Small intestine (tissue), 7 donors: ENCODE results near the gene CDHR2. TPM values are rescaled to one million over a fixed set of nuclear protein-coding genes. Genes with fewer than 3 reads are reported as not detected.

ENCODE experiments used
- DNase-seq, 2 donors: peaks; one replicate each; pipeline versions ENCODE4 v3.0.0 to v3.0.0-alpha.2; 2013
- FAIRE-seq: peaks from 2 replicates; lab custom pipeline; 2012; peaks lifted over from hg19 to GRCh38; lab: Jason Lieb, UNC
- H3K27ac ChIP-seq, 3 donors: one replicate each; pipeline ENCODE4 v1.5.1; 2013; ENCODE audit warnings: low read length in 2 of 3, mild to moderate bottlenecking in 2 of 3, control low read depth in 1 of 3, inconsistent platforms in 1 of 3, low read depth in 1 of 3, moderate library complexity in 1 of 3
- H3K27me3 ChIP-seq, 3 donors: one replicate each; pipeline ENCODE4 v1.6.1; 2013; ENCODE audit warnings: low read length in 3 of 3, inconsistent platforms in 1 of 3; ENCODE audit not compliant: control insufficient read depth in 3 of 3, insufficient read depth in 3 of 3
- H3K36me3 ChIP-seq, 3 donors: one replicate each; pipeline ENCODE4 v1.6.1; 2013; ENCODE audit warnings: low read length in 3 of 3, inconsistent platforms in 1 of 3, low read depth in 1 of 3, mild to moderate bottlenecking in 1 of 3, moderate library complexity in 1 of 3; ENCODE audit not compliant: control insufficient read depth in 3 of 3, insufficient read depth in 2 of 3
- H3K4me1 ChIP-seq, 3 donors: one replicate each; pipeline ENCODE4 v1.6.1; 2013; ENCODE audit warnings: low read length in 2 of 3, inconsistent platforms in 1 of 3, low read depth in 1 of 3, mild to moderate bottlenecking in 1 of 3, moderate library complexity in 1 of 3; ENCODE audit not compliant: control insufficient read depth in 3 of 3, insufficient read depth in 2 of 3
- H3K4me3 ChIP-seq, 3 donors: one replicate each; pipeline ENCODE4 v1.5.1; 2013; ENCODE audit warnings: low read length in 3 of 3, control low read depth in 1 of 3, inconsistent platforms in 1 of 3, low read depth in 1 of 3, mild to moderate bottlenecking in 1 of 3, moderate library complexity in 1 of 3
- H3K9me3 ChIP-seq, 2 donors: one replicate each; pipeline ENCODE4 v1.6.1; 2013; ENCODE audit warnings: low read depth in 1 of 2, low read length in 1 of 2; ENCODE audit not compliant: control insufficient read depth in 2 of 2, insufficient read depth in 1 of 2
- WGBS, 3 donors: extraction: QIAGEN DNeasy Blood & Tissue Kit; methylation state at CpG; one replicate each; pipeline ENCODE4 v1.1.7; 2013; 5-methylcytosine and 5-hydroxymethylcytosine counted together
- polyA plus RNA-seq, 4 donors: library from polyadenylated mRNA; stranded (reverse) in 3 of 4; unstranded in 1 of 4; fragments of 200-250 nt in 3 of 4; fragments of 120-200 nt in 1 of 4; gene quantifications; one replicate each; pipeline versions ENCODE4 v1.2.1 to v1.2.3, GENCODE V29; 2013
- donor health status: healthy with polysubstance abuse.
- donor health status: control.
- donor health status: control.
- donor health status: Bipolar disorder and iron deficiency.
- donor health status: healthy.

Gene CDHR2
- polyA plus RNA-seq, 4 donors, result 50.1 to 545 (median 420) TPM

DNA sequence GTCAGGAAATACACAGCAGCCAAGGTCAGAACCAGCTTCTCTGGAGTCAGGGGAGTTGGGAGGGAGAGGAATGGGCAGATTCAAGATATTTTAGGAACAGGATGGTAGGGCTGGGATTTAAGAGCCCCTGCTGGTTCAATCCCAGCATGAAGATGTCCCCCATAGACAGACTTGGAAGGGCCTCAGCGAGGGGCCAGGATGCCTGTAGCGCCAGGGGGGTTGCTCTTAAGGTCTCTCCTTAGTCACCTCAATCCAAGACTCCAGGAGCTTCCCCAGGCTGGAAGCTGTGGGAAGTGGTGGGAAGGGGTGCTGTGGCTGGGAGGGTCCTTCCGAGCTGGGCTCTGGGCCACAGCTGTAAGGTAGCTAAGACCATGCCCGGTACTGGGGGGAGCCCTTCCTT, 90.1 kb downstream of the CDHR2 start:
- WGBS, 3 donors, result 48 to 80% (median 53%) methylated on average over 3 to 4 of the region's 4 CpGs
- FAIRE-seq (no peak), DNase-seq (no peak)
- Histone ChIP-seq H3K27me3 (peaks cover 0 to 29% (median 5%) of the 10 kb centered on the region in 3 donors), H3K9me3 (peaks cover 0 to 5% of the 10 kb centered on the region in 2 donors), H3K4me1 (no peaks in the 10 kb centered on the region), H3K27ac (no peak overlapping the region), H3K36me3 (no peaks in the 10 kb centered on the region), H3K4me3 (no peak overlapping the region)

DNA sequence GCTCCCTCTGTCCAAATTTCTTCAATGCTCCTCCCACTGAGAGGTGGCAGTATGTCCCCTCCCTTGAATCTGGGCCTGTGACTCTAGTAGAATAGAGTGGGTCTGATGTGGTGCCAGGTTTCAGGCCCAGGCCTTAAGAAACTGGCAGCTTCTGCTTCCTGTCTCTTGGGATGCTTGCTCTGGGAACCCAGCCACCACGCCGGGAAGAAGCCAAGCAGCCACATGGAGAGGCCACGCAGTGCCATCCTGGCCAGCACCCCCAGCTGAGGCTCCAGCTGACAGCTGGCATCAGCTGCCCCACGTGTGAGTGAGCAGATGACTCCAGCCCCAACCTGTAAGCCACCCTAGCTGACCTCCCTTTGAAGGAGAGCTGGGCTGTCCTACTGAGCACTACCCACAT, 90.8 kb downstream of the CDHR2 start:
- Histone ChIP-seq H3K4me1 (no peaks in the 10 kb centered on the region), H3K4me3 (no peak overlapping the region), H3K36me3 (no peaks in the 10 kb centered on the region), H3K27me3 (peaks cover 0 to 26% (median 5%) of the 10 kb centered on the region in 3 donors), H3K27ac (no peak overlapping the region), H3K9me3 (peaks cover 0 to 5% of the 10 kb centered on the region in 2 donors)
- 48 to 68% (median 60%) methylated on average over 4 of the region's 4 CpGs for WGBS, 3 donors
- DNase-seq, result no peak
- no peak for FAIRE-seq

DNA sequence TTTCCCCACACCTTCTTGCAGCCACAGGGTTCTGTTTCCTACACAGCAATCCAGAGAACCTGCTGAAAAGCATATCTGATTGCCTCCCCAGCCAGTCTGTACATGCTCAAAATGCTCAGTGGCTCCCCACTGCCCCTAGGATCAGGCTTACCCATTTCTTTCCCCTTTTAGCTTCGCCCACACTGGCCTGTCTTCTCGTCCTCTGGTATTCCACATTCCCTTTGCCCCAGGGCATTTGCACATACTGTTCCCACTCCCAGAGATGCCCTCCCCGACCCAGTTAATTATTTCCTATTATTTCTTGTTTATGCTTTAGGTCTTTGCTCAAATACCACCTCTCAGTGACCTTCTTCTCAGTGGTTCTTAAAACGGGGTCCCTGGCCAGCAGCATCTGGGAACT, 91.5 kb downstream of the CDHR2 start:
- 76 to 85% (median 80%) methylated on average over 4 of the region's 4 CpGs for WGBS, 3 donors
- Histone ChIP-seq H3K27me3 (peaks cover 0 to 22% (median 0%) of the 10 kb centered on the region in 3 donors), H3K4me3 (no peak overlapping the region), H3K36me3 (no peaks in the 10 kb centered on the region), H3K27ac (no peak overlapping the region), H3K9me3 (no peaks in the 10 kb centered on the region), H3K4me1 (no peaks in the 10 kb centered on the region)
- FAIRE-seq, result no peak
- DNase-seq, result no peak

DNA sequence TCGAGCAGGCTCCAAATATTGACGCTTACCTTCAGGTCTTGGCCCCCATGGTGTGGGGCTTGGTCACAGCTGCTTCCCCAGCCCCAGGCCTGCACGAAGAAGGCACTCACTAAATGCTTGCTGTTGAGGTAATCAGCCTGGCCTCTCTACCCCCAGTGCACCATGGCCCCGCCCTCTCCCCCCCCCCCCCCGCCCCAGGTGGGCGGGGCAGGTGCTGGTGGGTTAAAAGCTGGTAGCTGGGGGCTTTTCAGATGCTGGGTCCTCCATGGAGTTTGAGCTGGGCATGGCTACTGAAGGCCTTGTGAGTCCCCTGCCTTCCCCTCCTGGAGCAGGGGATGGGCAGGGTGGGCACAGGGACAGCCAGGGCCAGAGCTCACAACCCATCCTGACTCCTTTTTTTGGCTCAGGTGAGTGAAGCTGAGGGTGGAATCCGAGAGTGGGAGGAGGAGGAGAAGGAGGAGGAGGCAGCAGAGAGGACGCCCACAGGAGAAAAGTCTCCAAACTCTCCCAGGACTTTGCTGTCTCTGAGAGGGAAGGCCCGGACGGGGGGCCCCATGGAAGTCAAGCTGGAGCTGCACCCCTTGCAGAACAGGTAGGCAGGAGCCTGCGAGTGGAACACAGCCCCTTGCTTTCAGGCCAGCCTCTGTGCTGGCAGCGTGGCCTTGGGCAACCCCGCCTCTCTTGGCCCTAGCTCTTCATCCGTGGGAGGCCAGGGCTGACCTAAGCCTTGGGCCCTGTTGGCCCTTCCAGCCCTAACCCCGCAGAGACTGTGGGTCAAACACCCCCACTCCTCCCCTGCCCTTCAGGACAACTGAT, 93.7 kb downstream of the CDHR2 start:
- DNase-seq, result no peak
- WGBS, 3 donors, result 53 to 63% (median 62%) methylated on average over 12 to 15 of the region's 15 CpGs
- Histone ChIP-seq H3K4me1 (peaks cover 0 to 5% (median under 1%) of the 10 kb centered on the region in 3 donors), H3K27ac (no peak overlapping the region), H3K4me3 (no peak overlapping the region), H3K27me3 (peaks cover 0 to 6% (median 0%) of the 10 kb centered on the region in 3 donors), H3K36me3 (no peaks in the 10 kb centered on the region), H3K9me3 (no peaks in the 10 kb centered on the region)
- no peak for FAIRE-seq

DNA sequence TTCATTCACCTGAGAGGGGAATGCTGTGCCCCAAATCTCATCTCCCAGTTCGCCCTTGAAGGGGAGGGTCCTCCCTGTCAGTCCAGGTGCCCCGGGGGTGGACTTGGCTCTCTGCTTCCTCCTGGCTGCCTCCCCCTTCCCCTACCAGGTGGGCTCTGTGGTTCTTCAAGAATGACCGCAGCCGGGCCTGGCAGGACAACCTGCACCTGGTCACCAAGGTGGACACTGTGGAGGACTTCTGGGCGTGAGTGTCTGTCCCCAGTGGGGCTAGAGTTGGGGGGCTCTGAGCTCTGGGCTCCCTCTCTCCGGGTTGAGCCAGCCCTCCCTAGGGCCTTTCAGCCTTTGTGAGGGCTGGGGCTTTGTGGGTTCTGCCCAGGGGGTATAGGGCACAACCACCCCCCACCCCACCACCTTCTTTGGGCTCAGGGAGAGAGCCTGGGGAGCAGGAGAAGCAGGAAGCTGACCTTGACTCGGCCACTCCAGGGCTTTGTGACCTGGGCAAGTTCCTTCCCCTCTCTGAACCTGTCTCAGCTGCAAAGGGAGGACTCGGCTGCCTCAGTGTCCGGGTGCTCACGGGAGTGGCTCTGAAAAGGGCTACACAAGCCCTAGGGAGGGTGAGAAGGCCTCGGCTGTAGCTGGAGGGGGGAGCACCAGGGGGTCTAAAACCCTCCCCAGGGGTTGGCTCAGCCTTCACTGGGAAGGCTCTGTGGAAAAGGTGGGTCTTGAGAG, 94.5 kb downstream of the CDHR2 start:
- no peaks in the 10 kb centered on the region for H3K9me3 ChIP-seq

DNA sequence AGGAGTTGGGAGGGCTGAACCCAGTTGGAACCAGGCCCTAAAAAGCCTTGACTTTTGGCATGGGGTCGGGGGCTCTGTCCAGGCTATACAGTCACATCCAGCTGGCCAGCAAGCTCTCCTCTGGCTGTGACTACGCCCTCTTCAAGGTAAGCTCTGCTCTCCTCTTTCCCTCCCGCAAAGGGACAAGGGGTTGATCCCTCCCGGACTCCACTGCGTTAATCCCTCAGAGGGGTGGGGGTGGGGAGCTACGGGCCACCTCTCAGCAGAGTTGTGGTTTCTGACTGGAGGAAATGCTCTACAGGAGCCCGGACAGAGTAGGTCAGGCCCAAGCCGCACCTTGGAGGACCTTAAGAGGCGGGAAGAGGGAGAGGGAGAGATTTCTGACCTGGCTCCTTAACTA, 95.2 kb downstream of the CDHR2 start:
- Histone ChIP-seq H3K4me1 (peaks cover 0 to 9% (median 3%) of the 10 kb centered on the region in 3 donors), H3K4me3 (no peak overlapping the region), H3K27ac (no peak overlapping the region), H3K9me3 (no peaks in the 10 kb centered on the region), H3K36me3 (no peaks in the 10 kb centered on the region), H3K27me3 (peaks cover 0 to 3% (median 0%) of the 10 kb centered on the region in 3 donors)
- 71 to 89% (median 82%) methylated on average over 9 of the region's 9 CpGs for WGBS, 3 donors
- DNase-seq (no peak), FAIRE-seq (no peak)

More for the DNA sequence above, 94.5 kb downstream of the CDHR2 start:
- Histone ChIP-seq H3K4me3 (no peak overlapping the region), H3K36me3 (no peaks in the 10 kb centered on the region), H3K27me3 (peaks cover 0 to 3% (median 0%) of the 10 kb centered on the region in 3 donors), H3K27ac (no peak overlapping the region), H3K4me1 (peaks cover 0 to 9% (median 3%) of the 10 kb centered on the region in 3 donors)
- WGBS, 3 donors, result 80 to 85% (median 80%) methylated on average over 11 of the region's 11 CpGs
- no peak for FAIRE-seq
- DNase-seq, result no peak

DNA sequence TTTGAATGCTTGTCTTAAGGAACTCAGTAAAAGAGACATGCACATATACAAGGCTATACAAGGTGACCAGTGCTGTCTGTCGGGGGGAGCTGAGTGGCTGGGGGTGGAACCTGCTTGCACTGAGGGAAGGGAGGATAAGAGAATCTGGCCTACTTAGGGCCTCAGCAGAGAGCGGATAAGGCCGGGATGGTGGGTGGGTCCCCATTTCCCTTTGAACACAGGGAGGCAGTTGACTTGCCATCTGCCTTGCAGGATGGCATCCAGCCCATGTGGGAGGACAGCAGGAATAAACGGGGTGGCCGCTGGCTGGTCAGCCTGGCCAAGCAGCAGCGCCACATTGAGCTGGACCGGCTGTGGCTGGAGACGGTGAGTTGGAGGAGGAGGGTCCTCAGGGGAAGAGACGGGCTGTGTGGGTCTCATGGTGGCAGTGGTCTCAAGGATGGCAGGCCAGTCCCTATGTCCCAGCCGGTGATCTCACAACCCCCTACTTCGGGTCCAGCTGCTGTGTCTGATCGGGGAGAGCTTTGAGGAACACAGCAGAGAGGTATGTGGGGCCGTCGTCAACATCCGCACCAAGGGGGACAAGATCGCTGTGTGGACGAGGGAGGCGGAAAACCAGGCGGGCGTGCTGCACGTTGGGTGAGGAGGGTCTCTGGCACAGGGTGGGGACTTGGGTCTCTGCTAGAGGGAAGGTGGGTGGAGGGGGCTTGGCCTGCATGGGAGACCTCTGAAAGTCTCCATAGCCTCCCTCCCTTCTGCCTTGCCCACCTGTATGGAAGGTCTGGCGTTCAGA, 95.9 kb downstream of the CDHR2 start:
- WGBS, 3 donors, result 91 to 93% (median 92%) methylated on average over 22 of the region's 22 CpGs
- DNase-seq (no peak), FAIRE-seq (no peak)
- H3K9me3 ChIP-seq, result no peaks in the 10 kb centered on the region
- H3K4me3 ChIP-seq, result no peak overlapping the region
- peaks cover 0 to 9% (median 3%) of the 10 kb centered on the region in 3 donors for H3K4me1 ChIP-seq
- H3K27me3 ChIP-seq, result peaks cover 0 to 3% (median 0%) of the 10 kb centered on the region in 3 donors
- H3K36me3 ChIP-seq, result no peaks in the 10 kb centered on the region
- no peak overlapping the region for H3K27ac ChIP-seq
